Subcutaneous adipose tissue (tissue), 4 donors: Measurements from ENCODE around the gene WDR83. TPM values are rescaled to one million over a fixed set of nuclear protein-coding genes. Genes with fewer than 3 reads are reported as not detected.

ENCODE experiments used
- CTCF ChIP-seq: fragments of 450-650 bp; IDR thresholded peaks from one replicate; pipeline ENCODE4 v1.5.1; 2016; ENCODE audit warnings: low read depth, mild to moderate bottlenecking, control low read depth, antibody characterized with exemption, moderate library complexity
- total RNA-seq, 4 donors: library from RNA; depleted of rRNA; stranded (reverse); fragments of >200 nt; gene quantifications; one replicate each; pipeline ENCODE4 v1.1.0, GENCODE V29; 2016

The WDR83 gene
- total RNA-seq, 4 donors from 2014 or later = 5.7 to 11.6 (median 8.6) TPM

GRCh38 chr19:12636631-12637030 is 30.0 kb upstream of the WDR83 start:
- no peak for TF ChIP-seq CTCF

- TF ChIP-seq CTCF = no peak
Observed at GRCh38 chr19:12638611-12639182, 27.9 kb upstream of the WDR83 start.

GRCh38 chr19:12639901-12640613 is 26.6 kb upstream of the WDR83 start:
- TF ChIP-seq CTCF = no peak

GRCh38 chr19:12641456-12641855 is 25.2 kb upstream of the WDR83 start:
- no peak for TF ChIP-seq CTCF

GRCh38 chr19:12642506-12642905 is 24.1 kb upstream of the WDR83 start:
- TF ChIP-seq CTCF = no peak

- TF ChIP-seq CTCF = no peak
Observed at GRCh38 chr19:12646551-12646950, 20.1 kb upstream of the WDR83 start.

- TF ChIP-seq CTCF = no peak
Observed at GRCh38 chr19:12647047-12647446, 19.6 kb upstream of the WDR83 start.
